GM19463 (cell line): Measurements from ENCODE around the gene EPB41L5.

ENCODE experiments used
- ATAC-seq: cut with Tn5 transposase; IDR thresholded peaks from one replicate; pipeline ENCODE4 v1.9.1; 2021; ENCODE audit warnings: mild to moderate bottlenecking, moderate library complexity; ENCODE audit not compliant: unreplicated experiment

Gene EPB41L5

GRCh38 chr2:120224256-120224655 is 211.4 kb downstream of the EPB41L5 start:
- no peak for ATAC-seq

GRCh38 chr2:120224735-120225548 is 212.1 kb downstream of the EPB41L5 start:
- no peak for ATAC-seq

- ATAC-seq = no peak
These were observed 212.7 kb downstream of the EPB41L5 start for GRCh38 chr2:120225549-120226065.

GRCh38 chr2:120226316-120226715 is 213.4 kb downstream of the EPB41L5 start:
- no peak for ATAC-seq

GRCh38 chr2:120227111-120227991 is 214.5 kb downstream of the EPB41L5 start:
- no peak for ATAC-seq

- no peak for ATAC-seq
These were observed 215.6 kb downstream of the EPB41L5 start for GRCh38 chr2:120228503-120228902.
